ENCODE data around the gene RTL10.

GRCh38 chr22:19903031-19903430 is 48.4 kb upstream of the RTL10 start:
- no peak for TF ChIP-seq ZFX (IDR thresholded peaks at IDR 0.05)
- TF ChIP-seq CTCF (conservative IDR thresholded peaks at IDR 0.05): no peak
